ENCODE data around the gene MAT1A.

MAT1A gene

GRCh38 chr10:80281784-80282765 lies 7.4 kb downstream of the MAT1A start:
- DNase-seq: no peak

GRCh38 chr10:80281292-80281691 lies 8.2 kb downstream of the MAT1A start:
- no peak for DNase-seq

GRCh38 chr10:80280071-80280800 lies 9.2 kb downstream of the MAT1A start:
- no peak for DNase-seq

- no peak for DNase-seq
Measured at GRCh38 chr10:80279146-80279545, 10.3 kb downstream of the MAT1A start.

GRCh38 chr10:80278480-80278879 lies 11.0 kb downstream of the MAT1A start:
- no peak for DNase-seq

GRCh38 chr10:80277567-80278250 lies 11.7 kb downstream of the MAT1A start:
- no peak for DNase-seq

- no peak for DNase-seq
Measured at GRCh38 chr10:80277016-80277415, 12.4 kb downstream of the MAT1A start.

- no peak for DNase-seq
Measured at GRCh38 chr10:80276335-80276734, 13.1 kb downstream of the MAT1A start.

GRCh38 chr10:80275756-80276155 lies 13.7 kb downstream of the MAT1A start:
- DNase-seq: no peak

GRCh38 chr10:80275135-80275498 lies 14.3 kb downstream of the MAT1A start:
- no peak for DNase-seq

- DNase-seq: no peak
Measured at GRCh38 chr10:80274396-80275134, 14.9 kb downstream of the MAT1A start.

GRCh38 chr10:80273523-80274170 lies 15.8 kb downstream of the MAT1A start:
- DNase-seq: no peak

GRCh38 chr10:80272793-80273522 lies 16.5 kb downstream of the MAT1A start:
- DNase-seq: no peak

GRCh38 chr10:80271416-80271815 lies 18.0 kb downstream of the MAT1A start:
- DNase-seq: no peak

GRCh38 chr10:80270887-80271286 lies 18.6 kb downstream of the MAT1A start:
- DNase-seq: no peak

GRCh38 chr10:80268938-80269588 lies 20.4 kb downstream of the MAT1A start:
- DNase-seq: no peak

GRCh38 chr10:80268266-80268665 lies 21.2 kb downstream of the MAT1A start:
- DNase-seq: no peak

- no peak for DNase-seq
Measured at GRCh38 chr10:80266513-80266863, 23.0 kb downstream of the MAT1A start.

GRCh38 chr10:80265740-80266512 lies 23.5 kb downstream of the MAT1A start:
- no peak for DNase-seq
